ENCODE results near the gene NDUFV2. TPM values are rescaled to one million over a fixed set of nuclear protein-coding genes. Genes with fewer than 3 reads are reported as not detected.
A peak's percentile ranks its signal among the peaks of the same experiment; 100 is the strongest.

Gene NDUFV2
- total RNA-seq, 4 donors from 2014 or later = 83.3 to 132 (median 106) TPM

GRCh38 chr18:9173770-9174233, 71.3 kb downstream of the NDUFV2 start:
- DNase-seq = no peak
- peaks cover 0 to 15% (median 8%) of the 10 kb centered on the region in 4 donors for H3K4me1 ChIP-seq
- no peak overlapping the region for H3K4me3 ChIP-seq
- no peaks in the 10 kb centered on the region for H3K36me3 ChIP-seq
- TF ChIP-seq POLR2A (IDR thresholded peaks at IDR 0.05) (no peak), CTCF (IDR thresholded peaks at IDR 0.05) (no peak)
- no peaks in the 10 kb centered on the region for H3K27me3 ChIP-seq
- peak overlapping the region in 2 of 4 donors; percentile 1 for H3K27ac ChIP-seq
- no peaks in the 10 kb centered on the region for H3K9me3 ChIP-seq

GRCh38 chr18:9174302-9174701, 71.8 kb downstream of the NDUFV2 start:
- no peaks in the 10 kb centered on the region for H3K27me3 ChIP-seq
- H3K27ac ChIP-seq = peak overlapping the region in 2 of 4 donors; percentile 1
- no peaks in the 10 kb centered on the region for H3K9me3 ChIP-seq
- peaks cover 0 to 15% (median 8%) of the 10 kb centered on the region in 4 donors for H3K4me1 ChIP-seq
- H3K4me3 ChIP-seq = no peak overlapping the region
- H3K36me3 ChIP-seq = no peaks in the 10 kb centered on the region
- peak in 1 of 3 donors; percentile 41 for DNase-seq
- TF ChIP-seq POLR2A (IDR thresholded peaks at IDR 0.05) (no peak), CTCF (IDR thresholded peaks at IDR 0.05) (no peak)

- Histone ChIP-seq H3K27me3 (no peaks in the 10 kb centered on the region), H3K4me1 (peaks cover 0 to 15% (median 8%) of the 10 kb centered on the region in 4 donors), H3K9me3 (no peaks in the 10 kb centered on the region), H3K36me3 (no peaks in the 10 kb centered on the region), H3K27ac (no peak overlapping the region), H3K4me3 (no peak overlapping the region)
- DNase-seq = no peak
- TF ChIP-seq CTCF (IDR thresholded peaks at IDR 0.05) = no peak
- no peak for TF ChIP-seq POLR2A (IDR thresholded peaks at IDR 0.05)
Measured at GRCh38 chr18:9175115-9175514, 72.6 kb downstream of the NDUFV2 start.

- TF ChIP-seq CTCF (IDR thresholded peaks at IDR 0.05) = no peak
- no peak for TF ChIP-seq POLR2A (IDR thresholded peaks at IDR 0.05)
- Histone ChIP-seq H3K4me1 (peaks cover 0 to 15% (median 8%) of the 10 kb centered on the region in 4 donors), H3K36me3 (no peaks in the 10 kb centered on the region), H3K9me3 (no peaks in the 10 kb centered on the region), H3K27me3 (no peaks in the 10 kb centered on the region), H3K27ac (no peak overlapping the region), H3K4me3 (no peak overlapping the region)
- DNase-seq = no peak
Measured at GRCh38 chr18:9177031-9177430, 74.5 kb downstream of the NDUFV2 start.

- Histone ChIP-seq H3K4me3 (no peak overlapping the region), H3K27me3 (no peaks in the 10 kb centered on the region), H3K27ac (no peak overlapping the region), H3K36me3 (peaks cover 0 to 3% (median 0%) of the 10 kb centered on the region in 3 donors), H3K4me1 (peaks cover 0 to 15% (median 8%) of the 10 kb centered on the region in 4 donors), H3K9me3 (no peaks in the 10 kb centered on the region)
- DNase-seq = no peak
- TF ChIP-seq POLR2A (IDR thresholded peaks at IDR 0.05) (no peak), CTCF (IDR thresholded peaks at IDR 0.05) (no peak)
Measured at GRCh38 chr18:9177466-9177865, 75.0 kb downstream of the NDUFV2 start.

GRCh38 chr18:9178557-9178956, 76.1 kb downstream of the NDUFV2 start:
- Histone ChIP-seq H3K4me1 (peaks cover 0 to 5% (median under 1%) of the 10 kb centered on the region in 4 donors), H3K27me3 (no peaks in the 10 kb centered on the region), H3K9me3 (no peaks in the 10 kb centered on the region), H3K36me3 (peaks cover 0 to 10% (median 0%) of the 10 kb centered on the region in 3 donors), H3K4me3 (no peak overlapping the region), H3K27ac (no peak overlapping the region)
- DNase-seq = no peak
- TF ChIP-seq CTCF (IDR thresholded peaks at IDR 0.05) (no peak), POLR2A (IDR thresholded peaks at IDR 0.05) (no peak)

All from Peyer's patch (tissue), 4 donors.